Vagina (tissue), 2 donors: ENCODE data around the gene U2AF1.
"Not testable (repeated sequence)": the region's sequence is repeated elsewhere in the genome, so short reads cannot be mapped to it uniquely, and the experiment has no call there.

Experiments used
- POLR2A ChIP-seq, 2 donors: fragments of 450-650 bp; IDR thresholded peaks; one replicate each; pipeline ENCODE4 v1.6.1; 2017; ENCODE audit warnings: antibody characterized with exemption in 2 of 2, mild to moderate bottlenecking in 2 of 2, moderate library complexity in 2 of 2
- POLR2AphosphoS5 ChIP-seq, 2 donors: sonication (generic); formaldehyde crosslinking; IDR thresholded peaks; one replicate each; pipeline ENCODE4 v1.9.0; 2017; ENCODE audit warnings: antibody characterized with exemption in 2 of 2, mild to moderate bottlenecking in 2 of 2, low read depth in 1 of 2; ENCODE audit not compliant: insufficient read depth in 1 of 2
- TF ChIP-seq, protein P1 (sequence below), 3 experiments: fragments of 450-650 bp in 2 of 3; fragments of 200-600 bp in 1 of 3; sonication (generic) in 1 of 3; IDR thresholded peaks; one replicate each; pipeline ENCODE4 v1.5.1; 2017 to 2019; ENCODE audit warnings: antibody characterized with exemption in 3 of 3, mild to moderate bottlenecking in 2 of 3, moderate library complexity in 2 of 3

- TF ChIP-seq, protein P1, sequence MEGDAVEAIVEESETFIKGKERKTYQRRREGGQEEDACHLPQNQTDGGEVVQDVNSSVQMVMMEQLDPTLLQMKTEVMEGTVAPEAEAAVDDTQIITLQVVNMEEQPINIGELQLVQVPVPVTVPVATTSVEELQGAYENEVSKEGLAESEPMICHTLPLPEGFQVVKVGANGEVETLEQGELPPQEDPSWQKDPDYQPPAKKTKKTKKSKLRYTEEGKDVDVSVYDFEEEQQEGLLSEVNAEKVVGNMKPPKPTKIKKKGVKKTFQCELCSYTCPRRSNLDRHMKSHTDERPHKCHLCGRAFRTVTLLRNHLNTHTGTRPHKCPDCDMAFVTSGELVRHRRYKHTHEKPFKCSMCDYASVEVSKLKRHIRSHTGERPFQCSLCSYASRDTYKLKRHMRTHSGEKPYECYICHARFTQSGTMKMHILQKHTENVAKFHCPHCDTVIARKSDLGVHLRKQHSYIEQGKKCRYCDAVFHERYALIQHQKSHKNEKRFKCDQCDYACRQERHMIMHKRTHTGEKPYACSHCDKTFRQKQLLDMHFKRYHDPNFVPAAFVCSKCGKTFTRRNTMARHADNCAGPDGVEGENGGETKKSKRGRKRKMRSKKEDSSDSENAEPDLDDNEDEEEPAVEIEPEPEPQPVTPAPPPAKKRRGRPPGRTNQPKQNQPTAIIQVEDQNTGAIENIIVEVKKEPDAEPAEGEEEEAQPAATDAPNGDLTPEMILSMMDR (IDR thresholded peaks at IDR 0.05), result not testable (repeated sequence)
- not testable (repeated sequence) for TF ChIP-seq POLR2A (IDR thresholded peaks at IDR 0.05); POLR2AphosphoS5 (IDR thresholded peaks at IDR 0.05; ENCODE audit: insufficient read depth in 1 of 2, low read depth in 1 of 2)
Measured at GRCh38 chr21:43101676-43102075, 5.7 kb downstream of the U2AF1 start.
